Gastrocnemius medialis (tissue), 4 donors: ENCODE data around the gene HNRNPA1.

ENCODE experiments used
- POLR2A ChIP-seq, 2 donors: fragments of 450-650 bp; IDR thresholded peaks; one replicate each; pipeline ENCODE4 v1.6.1; 2017; ENCODE audit warnings: antibody characterized with exemption in 2 of 2, mild to moderate bottlenecking in 2 of 2, moderate library complexity in 2 of 2
- TF ChIP-seq, protein P1 (sequence below), 5 experiments: fragments of 450-650 bp in 3 of 5; fragments of 200-600 bp in 2 of 5; sonication (generic) in 2 of 5; IDR thresholded peaks in 4 of 5; conservative IDR thresholded peaks in 1 of 5; 1 replicate in 4 of 5; 2 replicates in 1 of 5; pipeline ENCODE4 v1.5.1; 2016 to 2019; ENCODE audit warnings: antibody characterized with exemption in 5 of 5, mild to moderate bottlenecking in 3 of 5, moderate library complexity in 3 of 5

DNA sequence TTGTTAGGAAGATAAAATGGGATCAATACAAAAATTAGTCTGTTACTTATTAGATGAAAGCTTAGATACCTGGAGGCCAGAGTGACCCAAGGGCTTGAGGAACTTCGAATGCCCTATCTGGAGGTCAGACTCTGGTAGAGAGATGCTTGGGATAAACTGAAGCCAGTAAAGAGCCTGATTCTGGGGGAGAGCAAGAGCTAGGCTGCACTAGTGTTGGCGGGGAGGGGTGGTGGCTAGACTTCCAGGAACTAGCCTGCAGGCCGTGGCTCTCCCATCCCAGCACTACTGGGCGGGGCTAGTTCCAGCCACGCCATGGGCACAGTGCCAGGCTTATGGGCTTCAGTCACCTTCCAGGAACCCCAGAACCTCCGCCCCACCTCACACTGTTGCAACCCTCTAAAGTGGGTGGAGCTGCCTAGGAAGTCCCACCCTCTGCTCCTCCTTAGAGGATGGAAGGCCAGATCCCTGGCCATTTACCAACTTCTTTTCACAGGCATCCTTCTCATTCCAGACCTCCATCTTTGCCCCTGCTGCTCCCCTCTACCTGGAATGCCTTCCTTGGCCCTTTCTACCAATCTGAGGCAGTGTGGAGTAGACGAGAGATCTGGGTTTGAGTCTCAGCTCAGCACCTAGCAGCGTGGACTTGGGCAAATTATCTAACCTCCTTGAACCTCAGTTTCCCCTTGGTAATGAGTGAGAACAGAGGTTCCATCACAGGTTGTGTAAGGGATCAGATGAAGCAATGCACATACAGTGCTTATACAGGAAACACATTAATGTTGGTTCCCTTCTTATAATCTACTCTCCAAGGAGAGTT, 26.6 kb downstream of the HNRNPA1 start:
- TF ChIP-seq, protein P1, sequence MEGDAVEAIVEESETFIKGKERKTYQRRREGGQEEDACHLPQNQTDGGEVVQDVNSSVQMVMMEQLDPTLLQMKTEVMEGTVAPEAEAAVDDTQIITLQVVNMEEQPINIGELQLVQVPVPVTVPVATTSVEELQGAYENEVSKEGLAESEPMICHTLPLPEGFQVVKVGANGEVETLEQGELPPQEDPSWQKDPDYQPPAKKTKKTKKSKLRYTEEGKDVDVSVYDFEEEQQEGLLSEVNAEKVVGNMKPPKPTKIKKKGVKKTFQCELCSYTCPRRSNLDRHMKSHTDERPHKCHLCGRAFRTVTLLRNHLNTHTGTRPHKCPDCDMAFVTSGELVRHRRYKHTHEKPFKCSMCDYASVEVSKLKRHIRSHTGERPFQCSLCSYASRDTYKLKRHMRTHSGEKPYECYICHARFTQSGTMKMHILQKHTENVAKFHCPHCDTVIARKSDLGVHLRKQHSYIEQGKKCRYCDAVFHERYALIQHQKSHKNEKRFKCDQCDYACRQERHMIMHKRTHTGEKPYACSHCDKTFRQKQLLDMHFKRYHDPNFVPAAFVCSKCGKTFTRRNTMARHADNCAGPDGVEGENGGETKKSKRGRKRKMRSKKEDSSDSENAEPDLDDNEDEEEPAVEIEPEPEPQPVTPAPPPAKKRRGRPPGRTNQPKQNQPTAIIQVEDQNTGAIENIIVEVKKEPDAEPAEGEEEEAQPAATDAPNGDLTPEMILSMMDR (IDR thresholded peaks at IDR 0.05 in 4 of 5, conservative IDR thresholded peaks at IDR 0.05 in 1 of 5) = no peak
- TF ChIP-seq POLR2A (IDR thresholded peaks at IDR 0.05) = no peak
